ENCODE measurements around the gene LIMS4. TPM values are rescaled to one million over a fixed set of nuclear protein-coding genes. Genes with fewer than 3 reads are reported as not detected.
"Not testable (repeated sequence)": the region's sequence is repeated elsewhere in the genome, so short reads cannot be mapped to it uniquely, and the experiment has no call there.

Gene LIMS4
- total and polyA plus RNA-seq, 5 donors from 2014 or later, result 4.0 to 8.6 (median 6.2) TPM; not detected in 1

DNA sequence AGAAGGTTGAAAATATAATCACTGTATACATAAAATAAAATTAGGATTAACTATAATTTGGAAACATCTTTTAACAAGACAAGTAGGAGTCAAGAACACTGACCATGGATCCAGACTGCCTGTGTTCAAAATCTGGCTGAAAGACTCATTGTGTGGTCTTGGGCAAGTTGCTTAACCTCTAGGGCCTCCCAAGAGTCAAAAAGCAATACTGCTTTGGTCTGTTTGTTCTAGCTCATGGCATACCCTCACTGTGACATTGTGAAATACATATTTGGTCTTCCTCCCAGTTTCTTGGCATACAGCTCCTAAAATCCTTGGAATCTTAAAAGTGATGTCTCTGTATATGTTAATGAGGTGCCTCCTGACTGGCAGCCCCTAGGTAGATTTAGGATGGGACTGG is 12.3 kb downstream of the LIMS4 start:
- H3K4me1 ChIP-seq (ENCODE audit: control insufficient read depth, insufficient read depth, low read length, poor library complexity, severe bottlenecking); H3K9me3 Mint-ChIP-seq; ATAC-seq (ENCODE audit: low read depth in 2 of 2); DNase-seq; H3K27me3 ChIP-seq (ENCODE audit: control insufficient read depth, insufficient read depth, low read length); H3K36me3 ChIP-seq (ENCODE audit: control insufficient read depth, insufficient read depth, low read length); H3K4me3 ChIP-seq (ENCODE audit: low read depth, low read length); H3K27me3 Mint-ChIP-seq; H3K36me3 Mint-ChIP-seq; H3K4me1 Mint-ChIP-seq; H3K27ac ChIP-seq (ENCODE audit: insufficient read depth, low read length, poor library complexity, severe bottlenecking); H3K27ac Mint-ChIP-seq; H3K9me3 ChIP-seq (ENCODE audit: control insufficient read depth in 2 of 2, low read length in 2 of 2); H3K4me3 Mint-ChIP-seq: not testable (repeated sequence)

DNA sequence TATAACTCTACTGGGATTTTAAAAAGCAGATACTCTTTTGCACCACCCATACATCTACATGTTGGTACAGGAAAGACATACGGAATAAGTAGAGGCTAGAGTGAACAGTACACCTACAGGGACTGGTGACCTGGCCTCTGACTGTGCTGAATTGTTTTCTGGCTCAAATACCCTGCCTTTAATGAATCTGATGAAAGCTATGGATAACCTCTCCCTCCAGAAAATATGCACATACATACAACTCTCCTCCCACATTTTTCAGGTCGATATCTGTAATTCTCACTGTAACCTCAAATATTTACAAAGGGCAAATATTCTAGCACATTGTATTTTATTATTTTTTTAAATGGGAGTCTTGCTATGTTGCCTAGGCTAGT is 15.4 kb downstream of the LIMS4 start:
- H3K4me1 ChIP-seq (ENCODE audit: control insufficient read depth, insufficient read depth, low read length, poor library complexity, severe bottlenecking); H3K27me3 Mint-ChIP-seq; H3K27ac ChIP-seq (ENCODE audit: insufficient read depth, low read length, poor library complexity, severe bottlenecking); H3K9me3 ChIP-seq (ENCODE audit: control insufficient read depth in 2 of 2, low read length in 2 of 2); H3K9me3 Mint-ChIP-seq; H3K27ac Mint-ChIP-seq; H3K4me1 Mint-ChIP-seq; H3K36me3 ChIP-seq (ENCODE audit: control insufficient read depth, insufficient read depth, low read length); H3K36me3 Mint-ChIP-seq; H3K4me3 Mint-ChIP-seq; H3K4me3 ChIP-seq (ENCODE audit: low read depth, low read length); H3K27me3 ChIP-seq (ENCODE audit: control insufficient read depth, insufficient read depth, low read length); DNase-seq; ATAC-seq (ENCODE audit: low read depth in 2 of 2): not testable (repeated sequence)

GRCh38 chr2:110456291-110457213 is 16.1 kb downstream of the LIMS4 start:
- not testable (repeated sequence) for ATAC-seq (ENCODE audit: low read depth in 2 of 2); H3K27ac ChIP-seq (ENCODE audit: insufficient read depth, low read length, poor library complexity, severe bottlenecking); H3K36me3 ChIP-seq (ENCODE audit: control insufficient read depth, insufficient read depth, low read length); H3K4me1 ChIP-seq (ENCODE audit: control insufficient read depth, insufficient read depth, low read length, poor library complexity, severe bottlenecking); H3K4me3 Mint-ChIP-seq; H3K27me3 ChIP-seq (ENCODE audit: control insufficient read depth, insufficient read depth, low read length); DNase-seq; H3K9me3 ChIP-seq (ENCODE audit: control insufficient read depth in 2 of 2, low read length in 2 of 2); H3K36me3 Mint-ChIP-seq; H3K27me3 Mint-ChIP-seq; H3K27ac Mint-ChIP-seq; H3K4me3 ChIP-seq (ENCODE audit: low read depth, low read length); H3K9me3 Mint-ChIP-seq; H3K4me1 Mint-ChIP-seq

DNA sequence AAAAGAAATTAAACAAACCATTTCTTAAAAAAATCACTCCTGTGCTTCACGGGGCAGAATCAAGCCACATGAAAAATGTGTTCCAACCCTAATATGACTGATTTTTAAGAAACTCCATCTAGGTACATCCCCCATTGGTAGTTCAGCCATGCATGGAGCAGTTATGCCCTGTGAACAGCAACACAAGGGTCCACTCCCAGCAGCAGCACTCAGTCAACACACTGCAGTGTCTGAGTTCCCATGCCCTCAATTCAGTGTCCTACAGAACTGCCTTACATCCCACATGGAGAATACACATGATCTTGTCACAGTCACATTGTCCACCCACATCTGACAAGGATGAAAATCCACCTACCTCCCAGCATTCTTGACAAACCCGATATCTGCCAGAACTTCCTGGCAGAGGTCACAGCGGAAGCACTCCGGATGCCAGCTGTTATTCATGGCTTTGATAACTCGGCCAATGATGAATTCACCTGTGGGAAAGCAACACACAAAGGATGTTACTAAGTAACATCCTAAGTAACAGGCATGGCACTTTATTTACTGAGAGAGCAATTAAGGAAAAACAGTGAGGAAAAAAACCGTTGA is 17.4 kb downstream of the LIMS4 start:
- H3K27me3 Mint-ChIP-seq; H3K9me3 Mint-ChIP-seq; H3K27ac Mint-ChIP-seq; DNase-seq; H3K4me3 ChIP-seq (ENCODE audit: low read depth, low read length); H3K27me3 ChIP-seq (ENCODE audit: control insufficient read depth, insufficient read depth, low read length); H3K9me3 ChIP-seq (ENCODE audit: control insufficient read depth in 2 of 2, low read length in 2 of 2); H3K36me3 Mint-ChIP-seq; H3K4me1 ChIP-seq (ENCODE audit: control insufficient read depth, insufficient read depth, low read length, poor library complexity, severe bottlenecking); H3K36me3 ChIP-seq (ENCODE audit: control insufficient read depth, insufficient read depth, low read length); ATAC-seq (ENCODE audit: low read depth in 2 of 2); H3K4me1 Mint-ChIP-seq; H3K27ac ChIP-seq (ENCODE audit: insufficient read depth, low read length, poor library complexity, severe bottlenecking); H3K4me3 Mint-ChIP-seq: not testable (repeated sequence)

GRCh38 chr2:110450951-110451350 is 21.7 kb downstream of the LIMS4 start:
- not testable (repeated sequence) for H3K36me3 Mint-ChIP-seq; H3K4me1 ChIP-seq (ENCODE audit: control insufficient read depth, insufficient read depth, low read length, poor library complexity, severe bottlenecking); H3K4me3 Mint-ChIP-seq; H3K9me3 Mint-ChIP-seq; H3K4me1 Mint-ChIP-seq; H3K36me3 ChIP-seq (ENCODE audit: control insufficient read depth, insufficient read depth, low read length); H3K27ac Mint-ChIP-seq; H3K27me3 ChIP-seq (ENCODE audit: control insufficient read depth, insufficient read depth, low read length); ATAC-seq (ENCODE audit: low read depth in 2 of 2); H3K9me3 ChIP-seq (ENCODE audit: control insufficient read depth in 2 of 2, low read length in 2 of 2); DNase-seq; H3K27me3 Mint-ChIP-seq; H3K27ac ChIP-seq (ENCODE audit: insufficient read depth, low read length, poor library complexity, severe bottlenecking); H3K4me3 ChIP-seq (ENCODE audit: low read depth, low read length)

GRCh38 chr2:110449127-110449947 is 23.3 kb downstream of the LIMS4 start:
- H3K9me3 Mint-ChIP-seq; H3K27me3 Mint-ChIP-seq; H3K9me3 ChIP-seq (ENCODE audit: control insufficient read depth in 2 of 2, low read length in 2 of 2); H3K4me3 Mint-ChIP-seq; H3K36me3 ChIP-seq (ENCODE audit: control insufficient read depth, insufficient read depth, low read length); DNase-seq; ATAC-seq (ENCODE audit: low read depth in 2 of 2); H3K4me1 ChIP-seq (ENCODE audit: control insufficient read depth, insufficient read depth, low read length, poor library complexity, severe bottlenecking); H3K4me1 Mint-ChIP-seq; H3K36me3 Mint-ChIP-seq; H3K4me3 ChIP-seq (ENCODE audit: low read depth, low read length); H3K27ac ChIP-seq (ENCODE audit: insufficient read depth, low read length, poor library complexity, severe bottlenecking); H3K27me3 ChIP-seq (ENCODE audit: control insufficient read depth, insufficient read depth, low read length); H3K27ac Mint-ChIP-seq: not testable (repeated sequence)

GRCh38 chr2:110446644-110447043 is 26.0 kb downstream of the LIMS4 start:
- H3K4me1 ChIP-seq (ENCODE audit: control insufficient read depth, insufficient read depth, low read length, poor library complexity, severe bottlenecking); H3K36me3 Mint-ChIP-seq; H3K27ac Mint-ChIP-seq; H3K27me3 Mint-ChIP-seq; H3K4me3 Mint-ChIP-seq; H3K4me3 ChIP-seq (ENCODE audit: low read depth, low read length); ATAC-seq (ENCODE audit: low read depth in 2 of 2); H3K27ac ChIP-seq (ENCODE audit: insufficient read depth, low read length, poor library complexity, severe bottlenecking); H3K9me3 ChIP-seq (ENCODE audit: control insufficient read depth in 2 of 2, low read length in 2 of 2); H3K27me3 ChIP-seq (ENCODE audit: control insufficient read depth, insufficient read depth, low read length); H3K36me3 ChIP-seq (ENCODE audit: control insufficient read depth, insufficient read depth, low read length); H3K9me3 Mint-ChIP-seq; DNase-seq; H3K4me1 Mint-ChIP-seq: not testable (repeated sequence)
